Upper lobe of left lung (tissue), 6 donors: Measurements from ENCODE around the gene ZNF76. TPM values are rescaled to one million over a fixed set of nuclear protein-coding genes. Genes with fewer than 3 reads are reported as not detected.
A peak's percentile ranks its signal among the peaks of the same experiment; 100 is the strongest.
"Not testable (repeated sequence)": the region's sequence is repeated elsewhere in the genome, so short reads cannot be mapped to it uniquely, and the experiment has no call there.

Experiments
- ATAC-seq, 2 donors: fragments of 200-7000 bp; cut with Tn5 transposase; one replicate each; pipeline ENCODE4 v1.9.1; 2022; ENCODE audit warnings: mild to moderate bottlenecking in 2 of 2, moderate library complexity in 2 of 2; ENCODE audit not compliant: low FRiP score in 2 of 2
- DNase-seq, 2 donors: peaks; one replicate each; pipeline ENCODE4 v3.0.0-alpha.2; 2019 to 2020
- H3K27ac ChIP-seq, 4 donors: fragments of 200-600 bp; sonication (generic); one replicate each; pipeline ENCODE4 v1.5.1; 2016 to 2019
- H3K27me3 ChIP-seq, 4 donors: fragments of 200-600 bp; sonication (generic); one replicate each; pipeline ENCODE4 v1.5.1; 2017 to 2019
- H3K36me3 ChIP-seq, 4 donors: fragments of 200-600 bp; sonication (generic); one replicate each; pipeline ENCODE4 v1.5.1; 2016 to 2019
- H3K4me1 ChIP-seq, 4 donors: fragments of 200-600 bp; sonication (generic); one replicate each; pipeline ENCODE4 v1.5.1; 2018 to 2019
- H3K4me3 ChIP-seq, 4 donors: fragments of 200-600 bp; sonication (generic); one replicate each; pipeline ENCODE4 v1.5.1; 2017 to 2019; ENCODE audit warnings: mild to moderate bottlenecking in 2 of 4, moderate library complexity in 1 of 4
- H3K9me3 ChIP-seq, 4 donors: fragments of 200-600 bp; sonication (generic); one replicate each; pipeline ENCODE4 v1.5.1; 2018 to 2019
- EP300 ChIP-seq, 4 donors: sonication (generic); formaldehyde crosslinking; IDR thresholded peaks; one replicate each; pipeline ENCODE4 v1.5.1; 2017; ENCODE audit warnings: antibody characterized with exemption in 4 of 4, control low read depth in 2 of 4
- POLR2A ChIP-seq, 4 donors: fragments of 450-650 bp; IDR thresholded peaks; one replicate each; pipeline ENCODE4 v1.5.1; 2016 to 2017; ENCODE audit warnings: antibody characterized with exemption in 4 of 4, mild to moderate bottlenecking in 2 of 4
- POLR2AphosphoS5 ChIP-seq, 2 donors: sonication (generic); formaldehyde crosslinking; IDR thresholded peaks; one replicate each; pipeline ENCODE4 v1.5.1; 2017; ENCODE audit warnings: antibody characterized with exemption in 2 of 2
- WGBS, 2 donors: methylation state at CpG; one replicate each; pipeline ENCODE4 v1.1.5; 2017 to 2018; 5-methylcytosine and 5-hydroxymethylcytosine counted together
- total RNA-seq, 6 donors: library from RNA; depleted of rRNA in 4 of 6; stranded (reverse); fragments of >200 nt in 4 of 6; gene quantifications; one replicate each; pipeline versions ENCODE4 v1.1.0 to v1.2.1, GENCODE V29; 2016 to 2021
- TF ChIP-seq, protein P1 (sequence below), 6 experiments: fragments of 450-650 bp in 4 of 6; fragments of 200-600 bp in 2 of 6; sonication (generic) in 2 of 6; IDR thresholded peaks; one replicate each; pipeline ENCODE4 v1.5.1; 2016 to 2019; ENCODE audit warnings: antibody characterized with exemption in 6 of 6
- donor health status: DM: no; HTN: no; CAD: no; lungs with moderate emphysema.
- donor health status: DM: no; HTN: yes; CAD: no; lungs with severe emphysema.

ZNF76 gene
- total RNA-seq, 6 donors from 2014 or later = 26.8 to 242 (median 38.1) TPM

DNA sequence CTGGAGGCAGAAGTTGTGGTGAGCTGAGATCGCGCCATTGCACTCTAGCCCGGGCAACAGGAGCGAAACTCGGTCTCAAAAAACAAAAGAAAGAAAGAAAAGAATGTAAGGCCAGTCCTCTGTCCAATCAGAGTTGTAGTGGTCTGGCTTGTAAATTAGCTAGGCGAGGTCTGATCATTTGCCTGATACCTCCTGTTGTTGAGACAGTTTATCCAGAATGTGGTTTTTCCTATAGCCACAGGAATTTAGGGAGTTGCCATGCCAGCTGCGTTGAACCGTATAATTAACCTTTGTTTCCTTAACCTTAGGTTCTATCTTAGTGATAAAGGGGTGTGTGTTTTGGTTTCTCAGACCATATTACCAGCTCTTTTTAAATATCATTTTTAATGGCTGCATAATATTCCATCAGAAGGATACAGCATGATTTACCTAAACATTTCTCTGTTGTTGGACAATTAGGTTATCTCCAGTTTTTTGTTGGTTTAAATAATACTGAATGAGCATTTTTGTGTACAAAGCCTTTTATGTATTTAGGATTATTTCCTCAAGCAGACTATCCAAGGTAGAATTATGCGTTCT lies 71.1 kb downstream of the ZNF76 start:
- Histone ChIP-seq H3K27ac (no peak overlapping the region), H3K4me3 (no peak overlapping the region), H3K27me3 (no peaks in the 10 kb centered on the region), H3K36me3 (no peaks in the 10 kb centered on the region), H3K9me3 (no peaks in the 10 kb centered on the region), H3K4me1 (no peaks in the 10 kb centered on the region)
- ATAC-seq (no peak), DNase-seq (no peak)
- 95 to 98% methylated on average over 9 of the region's 9 CpGs for WGBS, 2 donors
- TF ChIP-seq, protein P1, sequence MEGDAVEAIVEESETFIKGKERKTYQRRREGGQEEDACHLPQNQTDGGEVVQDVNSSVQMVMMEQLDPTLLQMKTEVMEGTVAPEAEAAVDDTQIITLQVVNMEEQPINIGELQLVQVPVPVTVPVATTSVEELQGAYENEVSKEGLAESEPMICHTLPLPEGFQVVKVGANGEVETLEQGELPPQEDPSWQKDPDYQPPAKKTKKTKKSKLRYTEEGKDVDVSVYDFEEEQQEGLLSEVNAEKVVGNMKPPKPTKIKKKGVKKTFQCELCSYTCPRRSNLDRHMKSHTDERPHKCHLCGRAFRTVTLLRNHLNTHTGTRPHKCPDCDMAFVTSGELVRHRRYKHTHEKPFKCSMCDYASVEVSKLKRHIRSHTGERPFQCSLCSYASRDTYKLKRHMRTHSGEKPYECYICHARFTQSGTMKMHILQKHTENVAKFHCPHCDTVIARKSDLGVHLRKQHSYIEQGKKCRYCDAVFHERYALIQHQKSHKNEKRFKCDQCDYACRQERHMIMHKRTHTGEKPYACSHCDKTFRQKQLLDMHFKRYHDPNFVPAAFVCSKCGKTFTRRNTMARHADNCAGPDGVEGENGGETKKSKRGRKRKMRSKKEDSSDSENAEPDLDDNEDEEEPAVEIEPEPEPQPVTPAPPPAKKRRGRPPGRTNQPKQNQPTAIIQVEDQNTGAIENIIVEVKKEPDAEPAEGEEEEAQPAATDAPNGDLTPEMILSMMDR (IDR thresholded peaks at IDR 0.05) = no peak
- TF ChIP-seq POLR2AphosphoS5 (IDR thresholded peaks at IDR 0.05) = no peak

DNA sequence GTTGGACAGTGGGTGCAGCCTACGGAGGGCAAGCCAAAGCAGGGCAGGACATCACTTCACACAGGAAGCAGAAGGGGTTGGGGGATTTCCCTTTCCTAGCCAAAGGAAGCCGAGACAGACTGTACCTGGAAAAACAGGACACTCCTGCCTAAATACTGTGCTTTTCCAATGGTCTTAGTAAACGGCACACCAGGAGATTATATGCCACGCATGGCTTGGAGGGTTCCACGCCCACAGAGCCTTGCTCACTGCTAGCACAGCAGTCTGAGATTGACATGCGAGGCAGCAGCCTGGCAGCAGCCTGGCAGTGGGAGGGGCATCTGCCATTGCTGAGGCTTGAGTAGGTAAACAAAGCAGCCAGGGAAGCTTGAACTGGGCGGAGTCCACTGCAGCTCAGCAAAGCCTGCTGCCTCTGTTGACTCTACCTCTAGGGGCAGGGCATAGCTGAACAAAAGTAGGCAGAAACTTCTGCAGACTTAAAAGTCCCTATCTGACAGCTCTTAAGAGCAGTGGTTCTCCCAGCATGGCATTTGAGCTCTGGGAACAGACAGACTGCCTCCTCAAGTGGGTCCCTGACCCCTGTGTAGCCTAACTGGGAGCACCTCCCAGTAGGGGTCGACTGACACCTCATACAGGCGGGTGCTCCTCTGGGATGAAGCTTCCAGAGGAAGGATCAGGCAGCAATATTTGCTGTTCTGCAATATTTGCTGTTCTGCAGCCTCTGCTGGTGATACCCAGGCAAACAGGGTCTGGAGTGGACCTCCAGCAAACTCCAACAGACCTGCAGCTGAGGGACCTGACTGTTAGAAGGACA lies 72.7 kb downstream of the ZNF76 start:
- ATAC-seq = peak in 1 of 2 donors; percentile 85
- H3K4me3 ChIP-seq, H3K27me3 ChIP-seq, H3K36me3 ChIP-seq, H3K4me1 ChIP-seq, H3K9me3 ChIP-seq, H3K27ac ChIP-seq: not testable (repeated sequence)
- WGBS, 2 donors = 52 to 65% methylated on average over 6 of the region's 9 CpGs
- TF ChIP-seq, protein P1 (IDR thresholded peaks at IDR 0.05) = peak in 3 of 6 experiments; percentile 18 to 39 (median 22)
- DNase-seq = peak; percentile 82 to 88

DNA sequence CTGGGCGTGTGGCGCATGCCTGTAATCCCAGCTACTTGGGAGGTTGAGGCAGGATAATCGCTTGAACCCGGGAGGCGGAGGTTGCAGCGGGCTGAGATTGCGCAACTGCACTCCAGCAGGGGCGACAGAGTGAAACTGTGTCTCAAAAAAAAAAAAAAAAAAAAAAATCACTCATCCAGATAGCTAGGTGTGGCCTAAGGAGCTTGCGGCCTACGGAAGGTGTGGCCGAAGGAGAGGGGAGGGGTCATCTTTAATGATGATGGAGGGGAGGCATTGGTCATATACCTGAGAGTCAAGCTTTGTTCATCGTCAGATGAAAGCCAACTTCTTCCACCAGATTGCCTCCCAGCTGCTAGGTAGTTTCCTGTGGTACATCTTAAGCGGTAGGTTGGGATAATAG lies 82.0 kb downstream of the ZNF76 start:
- no peak overlapping the region for H3K4me3 ChIP-seq
- DNase-seq (peak in 1 of 2 donors; percentile 49), ATAC-seq (no peak)
- 65 to 75% methylated on average over 13 of the region's 13 CpGs for WGBS, 2 donors
- no peaks in the 10 kb centered on the region for H3K9me3 ChIP-seq
- peaks cover 0 to 7% (median 2%) of the 10 kb centered on the region in 4 donors for H3K36me3 ChIP-seq
- peak overlapping the region in 1 of 4 donors; percentile 96 for H3K27ac ChIP-seq
- H3K27me3 ChIP-seq = no peaks in the 10 kb centered on the region
- TF ChIP-seq EP300 (IDR thresholded peaks at IDR 0.05) (no peak), POLR2A (IDR thresholded peaks at IDR 0.05) (no peak)
- TF ChIP-seq, protein P1 (IDR thresholded peaks at IDR 0.05) = no peak
- H3K4me1 ChIP-seq = peaks cover 19 to 31% (median 25%) of the 10 kb centered on the region in 4 donors

DNA sequence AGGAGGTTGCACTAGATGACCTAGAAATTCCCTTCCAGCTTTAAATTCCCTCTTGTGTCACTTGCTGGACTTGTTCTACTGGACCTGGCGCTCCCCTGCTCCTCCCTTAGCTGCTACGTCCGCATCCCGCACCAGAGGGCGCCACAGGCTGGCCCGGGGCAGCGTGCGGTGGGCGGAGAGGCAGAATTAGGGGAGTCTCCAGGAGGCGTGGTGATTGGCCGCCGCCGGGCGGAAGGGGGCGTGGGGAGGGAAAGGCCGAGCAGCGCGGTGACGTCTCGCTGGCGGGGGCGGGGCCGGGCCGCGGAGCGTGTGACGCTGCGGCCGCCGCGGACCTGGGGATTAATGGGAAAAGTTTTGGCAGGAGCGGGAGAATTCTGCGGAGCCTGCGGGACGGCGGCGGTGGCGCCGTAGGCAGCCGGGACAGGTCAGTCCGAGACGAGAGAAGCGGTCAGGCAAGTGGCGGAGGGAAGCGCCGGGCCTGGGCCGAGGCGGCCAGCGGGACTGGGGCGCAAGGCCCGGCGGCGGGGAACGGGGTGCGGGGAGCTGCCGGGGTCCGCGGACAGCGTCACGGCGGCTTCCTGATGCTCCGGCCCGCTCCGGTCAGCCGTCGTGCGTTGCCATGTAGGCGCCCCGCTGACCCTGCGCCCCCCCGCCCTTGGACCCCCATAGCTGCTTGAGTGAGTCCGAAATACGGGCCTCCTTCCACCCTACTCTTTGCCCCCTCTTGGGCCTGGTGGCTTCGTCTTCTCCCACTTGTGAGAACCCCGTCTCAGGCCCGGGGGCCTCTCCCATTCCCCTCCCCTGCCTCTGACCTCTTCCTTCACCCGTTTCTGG lies 82.9 kb downstream of the ZNF76 start, which contains the start of gene PPARD:
PPARD (plus strand) TSS at position 301 of the 834 bp plus-strand sequence. CDS start 68,530 bp downstream, outside the sequence.
- Histone ChIP-seq H3K4me3 (peak within 1 kb of the TSS; percentile 60 to 88 (median 84)), H3K9me3 (no peaks in the 10 kb centered on the region), H3K27me3 (no peaks in the 10 kb centered on the region), H3K4me1 (peaks cover 19 to 31% (median 25%) of the 10 kb centered on the region in 4 donors), H3K27ac (peak within 1 kb of the TSS; percentile 86 to 96 (median 92)), H3K36me3 (peaks cover 0 to 15% (median 7%) of the 10 kb centered on the region in 4 donors)
- TF ChIP-seq POLR2A (IDR thresholded peaks at IDR 0.05) (peak in 3 of 4 donors; percentile 47 to 88 (median 85)), EP300 (IDR thresholded peaks at IDR 0.05) (no peak), POLR2AphosphoS5 (IDR thresholded peaks at IDR 0.05) (peak; percentile 74 to 85)
- TF ChIP-seq, protein P1 (IDR thresholded peaks at IDR 0.05) = peak; percentile 98 to 100 (median 99)
- ATAC-seq (peak; percentile 99 to 100), DNase-seq (peak; percentile 99 to 100)
- 1% methylated on average over 27 to 76 of the region's 77 CpGs for WGBS, 2 donors
